H1 (cell line): ENCODE results near the gene RPRD2. TPM values are rescaled to one million over a fixed set of nuclear protein-coding genes. Genes with fewer than 3 reads are reported as not detected.

ENCODE experiments used
- CTCF ChIA-PET: fragments of 300-600 bp; sonication (Branson Sonifier 250); formaldehyde crosslinking; loops from one replicate; lab custom pipeline; 2021; ENCODE audit not compliant: partially characterized antibody; lab: Charles Lee
- POLR2A ChIA-PET: fragments of 300-600 bp; sonication (Branson Sonifier 250); formaldehyde crosslinking; loops from one replicate; lab custom pipeline; 2021; ENCODE audit warnings: inconsistent platforms; ENCODE audit not compliant: partially characterized antibody; lab: Charles Lee
- DNase-seq, 2 experiments: peaks; one replicate each; pipeline versions ENCODE4 v3.0.0 to v3.0.0-alpha.2; 2010 to 2022; ENCODE audit warnings: low spot score in 2 of 2, low read depth in 1 of 2, mixed read lengths in 1 of 2
- FAIRE-seq: peaks from 2 replicates; lab custom pipeline; 2011; peaks lifted over from hg19 to GRCh38; lab: Jason Lieb, UNC
- H2AFZ ChIP-seq: 2 replicates; pipeline ENCODE4 v1.8.1; 2012; ENCODE audit warnings: low read length, inconsistent platforms
- H2AK5ac ChIP-seq: 2 replicates; pipeline ENCODE4 v1.6.1; 2013; ENCODE audit warnings: low read depth, low read length
- H2BK120ac ChIP-seq: replicated peaks from 2 replicates; pipeline ENCODE3; 2013; ENCODE audit warnings: low read depth, low read length, inconsistent platforms
- H2BK12ac ChIP-seq: 2 replicates; pipeline ENCODE4 v1.6.1; 2013; ENCODE audit warnings: low read depth, low read length
- H2BK15ac ChIP-seq: 2 replicates; pipeline ENCODE4 v1.6.1; 2013; ENCODE audit warnings: low read length
- H2BK20ac ChIP-seq: 2 replicates; pipeline ENCODE4 v1.6.1; 2013; ENCODE audit warnings: low read length
- H2BK5ac ChIP-seq: 2 replicates; pipeline ENCODE4 v1.6.1; 2013; ENCODE audit warnings: low read depth, low read length
- H3K14ac ChIP-seq: 2 replicates; pipeline ENCODE4 v1.6.1; 2013; ENCODE audit warnings: inconsistent platforms; ENCODE audit not compliant: insufficient read length
- H3K18ac ChIP-seq: 2 replicates; pipeline ENCODE4 v1.6.1; 2013; ENCODE audit warnings: low read length; ENCODE audit errors: extremely low read depth
- H3K23ac ChIP-seq: 2 replicates; pipeline ENCODE4 v1.6.1; 2013; ENCODE audit warnings: inconsistent platforms; ENCODE audit not compliant: insufficient read length
- H3K23me2 ChIP-seq: 2 replicates; pipeline ENCODE4 v1.6.1; 2013; ENCODE audit warnings: low read depth, low read length
- H3K27ac ChIP-seq: 2 replicates; pipeline ENCODE4 v1.6.1; 2011; ENCODE audit warnings: low read depth, low read length, inconsistent platforms
- H3K27me3 ChIP-seq, 4 experiments: replicated peaks in 1 of 4; 1 replicate in 1 of 4; 2 replicates in 3 of 4; pipeline versions ENCODE4 v1.6.1 to v1.8.1; 2011 to 2013; ENCODE audit warnings: low read length in 3 of 4, mild to moderate bottlenecking in 3 of 4, inconsistent platforms in 2 of 4, mixed read lengths in 2 of 4, moderate library complexity in 1 of 4; ENCODE audit not compliant: control insufficient read depth in 3 of 4, insufficient read depth in 3 of 4; ENCODE audit errors: extremely low read depth in 1 of 4
- H3K36me3 ChIP-seq, 4 experiments: 2 replicates each; pipeline versions ENCODE4 v1.6.1 to v1.8.1; 2011 to 2013; ENCODE audit warnings: mild to moderate bottlenecking in 4 of 4, low read length in 3 of 4, moderate library complexity in 2 of 4, control low read depth in 1 of 4, inconsistent platforms in 1 of 4; ENCODE audit not compliant: insufficient read depth in 4 of 4, control insufficient read depth in 2 of 4
- H3K4ac ChIP-seq: replicated peaks from 2 replicates; pipeline ENCODE3; 2013; ENCODE audit warnings: low read length, low read depth, mixed read lengths, inconsistent platforms; ENCODE audit not compliant: insufficient read length
- H3K4me1 ChIP-seq, 4 experiments: replicated peaks in 1 of 4; 1 replicate in 1 of 4; 2 replicates in 3 of 4; pipeline versions ENCODE4 v1.6.1 to v1.8.1; 2011 to 2013; ENCODE audit warnings: low read length in 3 of 4, inconsistent platforms in 2 of 4, mixed read lengths in 1 of 4; ENCODE audit not compliant: insufficient read depth in 4 of 4, control insufficient read depth in 3 of 4
- H3K4me2 ChIP-seq, 2 experiments: 2 replicates each; pipeline versions ENCODE4 v1.6.1 to v1.8.1; 2011 to 2013; ENCODE audit warnings: low read depth in 2 of 2, low read length in 2 of 2, control low read depth in 1 of 2, inconsistent platforms in 1 of 2, mild to moderate bottlenecking in 1 of 2; ENCODE audit not compliant: insufficient read depth in 1 of 2
- H3K4me3 ChIP-seq, 4 experiments: fragments of 200-600, 300-600 bp in 1 of 4; sonication (generic), shearing (Covaris generic), sonication (Bioruptor Twin) in 1 of 4; 2 replicates each; pipeline versions ENCODE4 v1.5.1 to v1.8.1; 2011 to 2016; ENCODE audit warnings: low read length in 4 of 4, low read depth in 3 of 4, control low read depth in 2 of 4, inconsistent platforms in 2 of 4, mild to moderate bottlenecking in 2 of 4, mixed read lengths in 1 of 4, moderate library complexity in 1 of 4; ENCODE audit not compliant: insufficient read depth in 2 of 4; ENCODE audit errors: extremely low read depth in 1 of 4
- H3K56ac ChIP-seq: replicated peaks from 2 replicates; pipeline ENCODE3; 2013; ENCODE audit warnings: low read depth, mild to moderate bottlenecking, mixed read lengths, low read length, inconsistent platforms; ENCODE audit not compliant: insufficient read length
- H3K79me1 ChIP-seq: 2 replicates; pipeline ENCODE4 v1.6.1; 2013; ENCODE audit warnings: low read depth, low read length, control low read depth
- H3K79me2 ChIP-seq, 2 experiments: 2 replicates each; pipeline versions ENCODE4 v1.6.1 to v1.8.1; 2012 to 2013; ENCODE audit warnings: low read length in 2 of 2, mild to moderate bottlenecking in 2 of 2, inconsistent platforms in 1 of 2; ENCODE audit not compliant: insufficient read depth in 2 of 2, control insufficient read depth in 1 of 2
- H3K9ac ChIP-seq, 4 experiments: replicated peaks in 1 of 4; 1 replicate in 1 of 4; 2 replicates in 3 of 4; pipeline versions ENCODE4 v1.6.1 to v1.8.1; 2011 to 2013; ENCODE audit warnings: low read depth in 3 of 4, low read length in 3 of 4, control low read depth in 2 of 4, mild to moderate bottlenecking in 2 of 4, moderate library complexity in 2 of 4, inconsistent platforms in 1 of 4; ENCODE audit errors: extremely low read depth in 1 of 4
- H3K9me3 ChIP-seq, 2 experiments: 2 replicates each; pipeline versions ENCODE4 v1.6.1 to v1.8.1; 2012 to 2013; ENCODE audit warnings: mild to moderate bottlenecking in 2 of 2, moderate library complexity in 2 of 2, control low read depth in 1 of 2, inconsistent platforms in 1 of 2, low read depth in 1 of 2, low read length in 1 of 2, mixed read lengths in 1 of 2; ENCODE audit not compliant: insufficient read depth in 2 of 2
- H4K20me1 ChIP-seq, 2 experiments: replicated peaks in 1 of 2; 2 replicates each; pipeline versions ENCODE3 to v1.8.1; 2011 to 2013; ENCODE audit warnings: inconsistent platforms in 2 of 2, low read length in 2 of 2, mild to moderate bottlenecking in 1 of 2; ENCODE audit not compliant: insufficient read depth in 2 of 2, control insufficient read depth in 1 of 2
- H4K5ac ChIP-seq: 2 replicates; pipeline ENCODE4 v1.6.1; 2013; ENCODE audit warnings: low read length, low read depth, mixed read lengths, inconsistent platforms; ENCODE audit not compliant: insufficient read length
- H4K8ac ChIP-seq: 2 replicates; pipeline ENCODE4 v1.8.0; 2013; ENCODE audit warnings: mild to moderate bottlenecking, moderate library complexity, low read length, inconsistent platforms; ENCODE audit not compliant: insufficient read depth; ENCODE audit errors: extremely low read depth
- H4K91ac ChIP-seq: replicated peaks from 2 replicates; pipeline ENCODE3; 2013; ENCODE audit warnings: low read length, mixed read lengths, inconsistent platforms; ENCODE audit not compliant: insufficient read length
- ATF3 ChIP-seq: IDR thresholded peaks from 2 replicates; pipeline ENCODE4 v1.6.1; 2011; ENCODE audit warnings: low read depth, mild to moderate bottlenecking, low read length; ENCODE audit not compliant: insufficient read depth
- CHD2 ChIP-seq: IDR thresholded peaks from 2 replicates; pipeline ENCODE4 v1.6.1; 2012; ENCODE audit warnings: low read length, improper control_type of control experiment
- CREB1 ChIP-seq: IDR thresholded peaks from 2 replicates; pipeline ENCODE4 v1.6.1; 2012; ENCODE audit warnings: inconsistent platforms
- GTF2F1 ChIP-seq: IDR thresholded peaks from 2 replicates; pipeline ENCODE4 v1.6.1; 2012; ENCODE audit warnings: low read depth, low read length, improper control_type of control experiment, borderline replicate concordance
- HDAC6 ChIP-seq: IDR thresholded peaks from one replicate; pipeline ENCODE4 v1.7.1; 2012; ENCODE audit warnings: low read depth, mild to moderate bottlenecking, inconsistent platforms, low read length, moderate library complexity
- JUND ChIP-seq: IDR thresholded peaks from 2 replicates; pipeline ENCODE4 v1.6.1; 2011; ENCODE audit warnings: mild to moderate bottlenecking, improper control_type of control experiment, low read length
- PHF8 ChIP-seq: fragments of 200-600 bp; sonication (generic); conservative IDR thresholded peaks from 2 replicates; pipeline ENCODE4 v1.7.1; 2012; ENCODE audit warnings: low read depth, mild to moderate bottlenecking, inconsistent platforms, low read length, moderate library complexity
- RBBP5 ChIP-seq: IDR thresholded peaks from 2 replicates; pipeline ENCODE4 v1.7.1; 2012; ENCODE audit warnings: low read depth, mild to moderate bottlenecking, inconsistent platforms, low read length, moderate library complexity, borderline replicate concordance
- SIX5 ChIP-seq: IDR thresholded peaks from 2 replicates; pipeline ENCODE4 v1.6.1; 2011; ENCODE audit warnings: mild to moderate bottlenecking, low read depth, low read length
- TEAD4 ChIP-seq: IDR thresholded peaks from 2 replicates; pipeline ENCODE4 v1.6.1; 2012; ENCODE audit warnings: low read depth, low read length, inconsistent platforms, mixed read lengths
- ZNF274 ChIP-seq: IDR thresholded peaks from 2 replicates; pipeline ENCODE4 v1.7.0; 2012; ENCODE audit warnings: low read length, borderline replicate concordance; ENCODE audit errors: extremely low read depth
- WGBS, 2 experiments: shearing (Covaris generic) in 1 of 2; methylation state at CpG; one replicate each; pipeline versions ENCODE4 v1.1.6 to v1.1.7; 2013 to 2015; ENCODE audit warnings: low lambda C conversion rate in 2 of 2, mixed read lengths in 2 of 2, inconsistent platforms in 1 of 2, low coverage in 1 of 2, missing lambda C conversion rate in 1 of 2; ENCODE audit not compliant: insufficient replicate concordance in 2 of 2, insufficient coverage in 1 of 2, insufficient read length in 1 of 2; ENCODE audit errors: extremely low coverage in 1 of 2, missing lambda C conversion rate in 1 of 2; 5-methylcytosine and 5-hydroxymethylcytosine counted together
- polyA plus RNA-seq, 7 experiments: library from polyadenylated mRNA; depleted of rRNA in 3 of 7; stranded (reverse) in 5 of 7; unstranded in 2 of 7; fragments of >200 nt in 5 of 7; fragments of 200-250 nt in 2 of 7; gene quantifications; 1 replicate in 5 of 7; 2 replicates in 1 of 7; 4 replicates in 1 of 7; pipeline versions ENCODE4 v1.2.1 to v1.2.3, GENCODE V29; 2011 to 2013; ENCODE audit warnings: missing spikeins in 2 of 7, mixed read lengths in 2 of 7
- total RNA-seq: library from RNA; stranded (reverse); fragmentation: NEBNext Ultra II Directional; extraction: Animal tissue kit (Norgen Biotek cat#: 25700); gene quantifications from 2 replicates; pipeline ENCODE4 v1.2.1, GENCODE V29; 2021

Gene RPRD2
- total and polyA plus RNA-seq, 2 of the 8 experiments (the other 6 are each of a cell fraction or from before 2014, with no cell fraction given) = 14.4 to 32.4 TPM

- POLR2A ChIA-PET = interaction anchor here (0.7 to 1.6 kb wide), 3 partner anchors 9 to 40 kb away, joined by 3 to 4 read pairs (median 3); no protein-coding TSS in a partner anchor
Observed at GRCh38 chr1:150505431-150505830, 141.5 kb downstream of the RPRD2 start.

More at GRCh38 chr1:150505431-150505830, 141.5 kb downstream of the RPRD2 start:
- Histone ChIP-seq H4K91ac (no peak overlapping the region), H3K23ac (no peak overlapping the region), H3K36me3 (peaks cover 8 to 41% (median 17%) of the 10 kb centered on the region in 4 experiments; a peak in 6 of 8 replicates), H2BK5ac (no peak overlapping the region), H3K56ac (no peak overlapping the region), H4K20me1 (no peaks in the 10 kb centered on the region), H3K27me3 (no peaks in the 10 kb centered on the region), H2BK15ac (no peak overlapping the region), H4K5ac (no peak overlapping the region), H3K79me1 (no peaks in the 10 kb centered on the region), H3K14ac (no peak overlapping the region), H3K23me2 (no peaks in the 10 kb centered on the region), H2AFZ (no peak overlapping the region), H3K79me2 (no peaks in the 10 kb centered on the region), H2AK5ac (no peak overlapping the region), H3K4ac (no peak overlapping the region), H3K4me3 (no peak overlapping the region), H2BK20ac (no peak overlapping the region), H3K9me3 (no peaks in the 10 kb centered on the region), H3K27ac (no peak overlapping the region), H2BK120ac (no peak overlapping the region), H3K9ac (no peak overlapping the region), H3K18ac (no peak overlapping the region), H2BK12ac (no peak overlapping the region), H3K4me1 (no peaks in the 10 kb centered on the region), H3K4me2 (no peak overlapping the region), H4K8ac (no peak overlapping the region)
- WGBS, 2 experiments = 90% methylated on average over 6 of the region's 6 CpGs; no CpG with 5 or more reads in 1 of the 2 experiments
- no peak for FAIRE-seq
- CTCF ChIA-PET = no interaction called here
- TF ChIP-seq ZNF274 (no peak), RBBP5 (no peak), GTF2F1 (no peak), PHF8 (no peak), ATF3 (no peak), CHD2 (no peak), HDAC6 (no peak), JUND (no peak), CREB1 (no peak), SIX5 (no peak), TEAD4 (no peak)
- DNase-seq = no peak
